CD4-positive, alpha-beta T cell treated with Interleukin-10 for 1 hour (primary cell): ENCODE results near the gene FLAD1.
"Not testable (repeated sequence)": the region's sequence is repeated elsewhere in the genome, so short reads cannot be mapped to it uniquely, and the experiment has no call there.

ENCODE experiments used
- DNase-seq: peaks from one replicate; pipeline ENCODE4 v3.0.0-alpha.2; 2020

Gene FLAD1

DNA sequence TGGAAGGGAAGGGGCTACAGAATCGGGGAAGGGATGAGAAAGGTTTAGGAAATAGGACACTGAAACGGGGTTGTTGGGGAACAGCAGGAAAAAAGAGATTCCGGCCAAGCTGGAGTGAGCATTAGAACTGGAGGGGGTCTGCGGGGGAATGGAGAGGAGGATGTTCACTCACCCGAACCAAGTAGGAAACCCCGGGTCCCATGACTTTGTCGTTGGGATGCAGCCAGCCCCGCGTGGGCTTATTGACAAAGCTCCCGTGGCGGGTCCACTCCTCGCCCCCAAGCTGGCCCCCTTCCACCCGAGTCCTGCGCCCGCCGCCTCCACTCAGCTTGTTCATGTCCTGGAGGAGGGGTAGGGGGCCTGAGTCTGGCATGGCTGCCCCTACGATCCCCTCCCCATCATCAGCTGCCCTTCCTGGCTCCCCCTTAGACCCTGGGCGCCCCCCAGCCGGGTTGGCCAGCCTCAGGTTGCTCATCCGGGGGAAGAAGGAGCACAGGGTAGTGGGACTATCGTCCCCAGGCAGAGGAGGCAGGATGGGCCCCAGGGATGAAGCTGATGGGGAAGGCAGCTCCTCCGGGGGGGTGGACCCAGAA is 13.2 kb upstream of the FLAD1 start:
- DNase-seq = no peak

DNA sequence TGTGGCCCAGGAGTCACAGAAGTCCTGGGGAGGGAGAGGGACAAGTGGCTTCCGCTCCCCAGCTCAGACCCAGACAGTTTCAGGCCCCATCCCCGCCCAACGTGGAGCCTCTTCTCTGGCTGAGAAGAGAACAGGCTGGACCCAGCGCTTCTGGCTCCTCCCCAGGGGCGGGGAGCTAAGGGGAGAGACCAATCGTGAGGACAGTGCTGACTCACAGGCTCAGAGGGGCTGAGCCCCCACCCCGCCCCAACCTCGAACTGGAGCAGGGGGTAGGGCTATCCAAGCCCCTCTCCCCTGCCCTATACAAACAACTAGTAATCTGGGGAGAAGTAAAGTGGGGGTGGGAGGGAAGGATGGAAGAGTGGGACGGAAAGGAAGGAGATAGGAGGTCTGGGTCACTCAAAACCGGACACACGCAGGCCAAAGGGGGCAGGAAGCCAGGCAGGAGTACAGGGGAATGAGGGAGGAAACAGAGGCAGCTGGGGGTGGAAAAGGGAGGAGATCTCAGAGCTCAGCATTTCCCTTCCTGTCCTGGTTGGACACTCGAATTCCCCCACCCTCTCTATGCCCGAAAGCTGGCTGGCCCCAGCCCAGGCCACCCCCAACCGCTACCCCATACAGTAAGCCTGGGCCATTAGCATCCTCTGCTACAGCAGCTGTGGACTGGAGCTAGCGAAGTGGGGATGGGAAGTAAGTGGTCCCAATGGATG is 12.4 kb upstream of the FLAD1 start, which contains the start of gene SHC1:
Gene SHC1, minus strand, starts transcription at position 117 of the 710 bp plus-strand sequence. CDS start 221 bp downstream, outside the sequence.
- no peak for DNase-seq

DNA sequence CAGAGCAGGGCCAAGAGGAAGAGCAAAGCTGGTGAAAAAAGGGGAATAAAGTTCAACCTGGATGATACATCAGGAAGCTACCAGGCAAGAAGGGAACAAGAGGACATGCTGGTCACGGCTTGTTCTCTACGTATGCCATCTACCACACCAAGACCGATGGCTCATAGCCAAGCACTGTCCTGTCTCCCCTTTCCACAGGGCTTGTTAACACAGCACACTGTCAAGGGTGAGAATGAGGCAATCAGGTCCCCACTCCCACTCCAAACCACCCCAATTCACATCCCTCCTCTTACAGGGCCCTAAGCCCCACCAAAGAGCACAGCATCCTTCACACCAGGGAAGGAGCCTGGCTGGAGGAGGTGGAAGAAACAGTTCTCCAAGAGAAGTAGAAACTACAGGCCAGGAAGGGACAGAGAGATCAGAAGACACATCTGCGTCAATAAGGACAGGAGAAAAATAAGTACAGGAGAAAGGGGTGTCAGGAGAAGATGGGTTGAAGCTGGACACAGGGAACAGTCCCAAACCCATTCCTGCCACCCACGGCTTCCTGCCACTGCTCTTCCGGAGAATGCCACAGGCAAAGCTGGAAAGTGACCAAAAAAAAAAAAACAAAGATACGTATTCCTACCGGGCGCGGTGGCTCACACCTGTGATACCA is 11.7 kb upstream of the FLAD1 start:
- no peak for DNase-seq

DNA sequence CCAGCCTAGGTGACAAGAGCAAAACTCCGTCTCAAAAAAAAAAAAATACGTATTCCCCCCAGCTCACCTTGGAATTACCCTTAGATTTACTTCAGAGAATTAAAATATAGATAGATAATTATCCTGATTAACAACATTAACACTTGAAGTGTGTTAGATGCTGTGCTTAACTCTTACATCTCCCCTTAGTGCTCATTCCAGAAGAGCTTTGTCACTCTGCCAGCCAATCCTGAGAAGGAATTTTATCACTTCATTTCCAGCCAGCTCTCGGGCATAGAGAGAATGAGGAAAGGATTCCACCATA is 11.0 kb upstream of the FLAD1 start:
- DNase-seq = no peak

DNA sequence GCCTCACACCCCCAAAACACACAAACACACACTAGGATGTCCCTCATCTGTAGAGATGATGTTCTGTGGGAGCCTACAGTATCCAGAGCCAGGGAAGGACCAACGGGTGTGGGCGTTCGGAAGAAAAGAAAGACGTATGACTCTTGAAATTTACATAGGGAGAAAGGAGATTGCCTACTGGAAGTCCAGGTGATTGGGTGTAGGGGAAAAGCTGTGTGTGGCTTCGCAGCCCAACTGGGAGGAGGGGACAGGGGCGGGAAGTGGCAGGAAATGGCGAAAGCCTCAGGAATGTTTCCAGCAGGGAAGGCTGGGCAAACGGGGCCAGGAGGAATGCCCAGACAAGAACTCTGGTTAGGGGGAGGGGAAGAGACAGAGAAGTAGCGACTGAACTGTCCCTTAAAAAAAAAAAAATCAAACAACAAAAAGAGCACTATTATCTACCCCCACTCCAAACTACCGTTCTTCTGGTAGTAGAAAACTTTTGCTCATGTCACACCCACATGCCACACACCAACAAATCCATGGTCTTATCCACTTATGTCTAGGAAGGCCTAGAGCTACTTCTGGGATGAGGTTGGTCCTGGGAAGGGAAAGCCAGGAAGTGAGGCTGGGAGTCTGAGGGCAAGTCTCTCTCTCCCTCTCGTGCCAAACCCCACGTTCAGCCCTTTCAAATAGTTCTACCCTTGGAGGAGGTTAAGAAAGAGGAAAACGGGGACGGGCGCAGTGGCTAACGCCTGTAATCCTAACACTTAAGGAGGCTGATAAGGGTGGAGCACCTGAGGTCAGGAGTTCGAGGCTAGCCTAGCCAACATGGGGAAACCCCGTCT is 10.4 kb upstream of the FLAD1 start:
- DNase-seq = no peak

DNA sequence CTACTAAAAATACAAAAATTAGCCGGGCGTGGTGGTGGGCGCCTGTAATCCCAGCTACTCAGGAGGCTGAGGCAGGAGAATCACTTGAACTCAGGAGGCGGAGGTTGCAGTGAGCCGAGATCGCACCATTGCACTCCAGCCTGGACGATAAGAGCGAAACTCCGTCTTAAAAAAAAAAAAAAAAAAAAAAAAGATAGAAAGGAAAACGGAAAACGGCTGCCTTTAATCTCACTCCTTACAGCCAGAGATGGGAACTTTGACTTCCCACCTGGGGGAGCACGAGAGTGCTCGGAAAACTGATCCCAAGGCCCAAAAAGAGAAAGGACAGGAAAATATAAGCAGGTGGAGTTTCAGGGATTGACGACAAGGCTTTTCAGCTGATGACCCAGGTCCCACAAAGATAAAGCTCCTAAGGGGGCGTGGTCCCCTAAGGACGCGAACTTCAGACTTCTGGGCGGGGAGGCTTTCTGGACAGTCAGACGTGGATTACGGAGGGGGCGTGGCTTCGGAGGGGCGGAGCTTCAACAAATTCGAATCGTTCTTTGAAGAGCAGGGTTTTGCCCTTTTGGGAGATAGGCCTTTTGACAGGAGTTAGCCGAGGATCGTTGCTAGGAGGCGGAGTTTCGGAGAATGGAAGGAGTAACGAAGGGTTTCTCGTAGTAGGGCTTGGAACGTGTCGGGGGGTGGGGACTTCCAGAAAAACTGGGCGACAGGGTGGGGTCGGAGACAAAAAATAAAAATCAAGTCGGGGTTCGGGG is 9.6 kb upstream of the FLAD1 start:
- peak; percentile 95 for DNase-seq

DNA sequence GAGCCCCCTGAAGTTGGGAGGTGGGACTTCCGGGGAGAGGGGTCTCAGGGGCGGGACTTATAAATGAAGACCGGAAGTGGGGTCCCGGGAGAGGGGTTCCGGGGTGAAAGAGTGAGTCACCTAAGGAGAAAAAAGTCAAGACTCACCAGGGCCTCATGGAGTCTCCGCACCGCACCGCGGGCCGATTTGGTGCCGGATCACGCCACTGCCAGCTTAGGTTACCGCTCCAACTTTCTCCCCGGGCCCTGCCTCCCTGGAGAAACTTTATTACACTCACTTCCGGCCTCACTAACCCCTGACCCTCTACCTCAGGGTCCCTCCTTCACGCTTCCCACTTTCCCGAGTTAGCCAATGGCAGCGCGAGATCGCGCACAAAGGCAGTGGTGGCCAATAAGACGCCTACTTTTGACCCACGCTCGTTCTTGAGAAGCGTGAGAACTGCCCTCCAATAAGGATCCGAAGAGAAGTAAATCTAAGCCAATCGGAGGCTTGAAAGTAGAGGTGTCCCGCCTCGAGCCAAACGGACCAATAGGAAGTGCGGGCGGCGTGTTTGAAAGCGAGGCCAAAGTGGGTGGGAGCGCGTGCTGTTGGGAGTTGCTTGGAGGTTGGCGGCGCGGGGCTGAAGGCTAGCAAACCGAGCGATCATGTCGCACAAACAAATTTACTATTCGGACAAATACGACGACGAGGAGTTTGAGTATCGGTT is 8.9 kb upstream of the FLAD1 start, which contains the start of gene CKS1B:
Gene CKS1B, plus strand, starts transcription at position 580 of the 706 bp plus-strand sequence. Its CDS starts 65 bp downstream, at position 645.
- DNase-seq = peak; percentile 99

DNA sequence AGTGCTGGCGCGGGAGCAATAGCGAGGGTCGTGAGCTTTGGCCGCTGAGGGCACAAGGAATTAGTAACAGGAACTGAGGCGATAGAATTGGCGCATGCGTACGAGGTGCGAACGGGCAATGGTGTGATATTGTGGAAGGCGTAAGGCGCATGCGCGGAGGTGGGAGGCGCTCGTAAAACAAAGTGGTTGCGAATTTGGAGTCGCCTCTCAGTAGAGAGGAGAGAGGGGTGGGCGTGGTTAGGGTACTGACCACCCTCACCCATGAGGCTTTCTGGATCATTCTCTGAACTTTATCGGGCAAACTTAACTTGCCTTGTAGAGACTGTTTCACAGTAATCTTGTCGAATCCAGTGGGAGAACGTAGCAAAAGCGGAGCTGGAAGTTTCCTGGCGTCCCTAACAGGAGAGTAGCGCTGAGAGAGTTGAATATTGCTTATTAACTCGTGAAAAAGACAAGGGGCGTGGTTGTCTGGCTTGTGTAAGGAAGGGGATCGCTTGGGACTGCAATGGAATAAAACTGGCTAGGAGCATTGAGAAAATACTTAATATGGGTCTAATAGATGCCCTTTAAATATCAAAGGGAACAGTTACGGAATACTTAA is 8.2 kb upstream of the FLAD1 start:
- peak; percentile 95 for DNase-seq

DNA sequence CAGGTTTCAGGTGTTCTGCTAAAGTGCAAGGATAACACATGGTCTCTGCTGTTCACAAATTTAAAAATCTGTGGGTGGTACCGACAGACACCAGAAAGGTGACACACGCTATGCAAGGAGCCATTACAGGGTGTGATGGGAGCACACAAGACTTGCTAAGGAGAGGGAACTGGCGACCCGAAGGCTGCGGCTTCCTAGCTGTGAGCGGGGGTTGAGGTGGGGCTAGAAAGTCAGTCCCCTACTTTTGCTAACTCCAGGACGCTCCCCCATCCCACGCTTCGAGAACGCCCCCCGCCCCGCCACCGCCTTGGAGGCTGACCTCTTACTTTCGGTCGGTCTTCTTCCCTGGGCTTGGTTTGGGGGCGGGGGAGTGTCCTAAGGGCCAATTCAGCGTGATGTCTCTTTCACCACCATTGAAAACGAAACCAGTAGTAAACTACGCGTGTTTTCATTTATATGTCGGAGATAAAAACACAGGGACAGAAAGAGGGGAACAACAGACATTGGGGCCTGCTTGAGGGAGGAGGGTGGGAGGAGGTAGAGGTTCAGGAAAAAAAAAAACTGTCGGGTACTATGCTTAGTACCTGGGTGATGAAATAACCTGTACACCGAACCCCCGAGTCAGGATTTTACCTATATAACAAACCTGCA is 7.6 kb upstream of the FLAD1 start:
- DNase-seq = peak; percentile 61

DNA sequence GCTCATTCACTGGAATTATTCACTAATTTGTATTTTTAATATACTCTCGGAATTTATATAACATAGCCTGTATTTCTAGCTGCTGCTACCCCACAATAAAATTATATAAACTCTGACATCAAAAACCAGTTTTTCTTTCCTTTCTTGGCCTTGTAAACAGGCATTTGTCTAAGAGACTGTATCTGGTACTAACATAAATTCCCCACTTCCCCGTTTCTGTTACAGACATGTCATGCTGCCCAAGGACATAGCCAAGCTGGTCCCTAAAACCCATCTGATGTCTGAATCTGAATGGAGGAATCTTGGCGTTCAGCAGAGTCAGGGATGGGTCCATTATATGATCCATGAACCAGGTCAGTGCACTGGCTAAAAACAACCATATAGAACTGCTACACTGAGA is 5.4 kb upstream of the FLAD1 start:
- DNase-seq = not testable (repeated sequence)

DNA sequence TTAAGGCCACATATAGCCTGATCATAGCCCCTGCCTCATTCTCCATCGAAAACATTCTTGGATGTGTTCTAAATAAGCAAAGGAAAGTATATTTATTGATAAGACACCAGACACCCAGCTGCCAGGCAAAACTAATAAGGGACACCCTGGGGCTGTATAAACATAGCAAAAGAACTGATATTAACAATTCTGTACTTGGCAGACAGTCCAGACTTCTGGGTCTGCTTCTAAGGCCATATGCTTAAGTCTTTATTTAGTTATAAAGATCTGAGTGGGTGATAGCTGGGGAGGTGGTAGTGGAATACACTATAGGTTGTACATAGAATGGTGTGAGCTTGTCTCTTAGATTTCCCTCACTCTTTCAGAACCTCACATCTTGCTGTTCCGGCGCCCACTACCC is 4.8 kb upstream of the FLAD1 start:
- DNase-seq = no peak

DNA sequence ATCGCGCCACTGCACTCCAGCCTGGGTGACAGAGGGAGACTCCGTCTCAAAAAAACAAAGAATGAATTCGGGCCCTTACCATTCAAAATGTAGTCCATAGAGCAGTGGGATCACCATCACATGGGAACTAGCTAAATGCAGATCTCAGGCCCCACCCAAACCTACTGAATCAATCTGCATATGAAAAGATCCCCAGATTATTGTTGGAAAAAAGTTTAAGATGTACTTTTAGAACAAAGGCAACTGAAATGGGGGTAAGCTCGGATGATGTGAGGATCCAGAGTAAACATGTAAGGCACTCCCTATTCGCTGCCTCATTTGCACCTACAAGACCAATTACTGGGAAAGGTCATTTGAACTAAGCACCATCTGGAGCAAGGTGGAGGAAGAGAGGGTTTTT is 803 bp upstream of the FLAD1 start:
- DNase-seq = no peak

DNA sequence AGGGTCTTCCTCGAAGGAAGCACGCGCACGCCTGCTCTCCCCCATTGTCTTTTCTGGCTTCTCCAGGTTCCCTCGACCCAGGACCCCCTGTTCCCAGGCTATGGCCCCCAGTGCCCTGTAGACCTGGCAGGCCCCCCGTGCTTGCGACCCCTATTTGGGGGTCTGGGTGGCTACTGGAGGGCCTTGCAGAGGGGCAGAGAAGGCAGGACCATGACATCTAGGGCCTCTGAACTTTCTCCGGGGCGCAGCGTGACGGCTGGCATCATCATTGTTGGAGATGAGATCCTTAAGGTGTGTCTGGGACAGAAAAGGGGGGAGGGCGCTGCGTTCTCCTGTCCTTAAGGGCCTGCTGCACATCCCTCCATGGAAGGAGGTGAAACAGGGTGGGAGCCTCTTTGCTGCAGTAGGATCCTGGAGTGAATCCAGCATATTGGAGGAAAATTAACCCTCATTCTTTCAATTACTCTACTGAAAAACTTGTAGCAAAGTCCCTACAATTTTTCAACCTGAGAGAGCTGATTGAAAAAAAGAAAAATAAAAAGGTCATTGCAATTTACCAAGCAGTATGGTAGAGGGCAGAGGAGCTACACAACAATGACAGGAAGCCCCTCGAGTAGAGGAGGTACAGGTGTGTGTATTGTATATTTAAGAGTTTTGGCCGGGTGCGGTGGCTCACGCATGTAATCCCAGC is 777 bp downstream of the FLAD1 start:
- no peak for DNase-seq

DNA sequence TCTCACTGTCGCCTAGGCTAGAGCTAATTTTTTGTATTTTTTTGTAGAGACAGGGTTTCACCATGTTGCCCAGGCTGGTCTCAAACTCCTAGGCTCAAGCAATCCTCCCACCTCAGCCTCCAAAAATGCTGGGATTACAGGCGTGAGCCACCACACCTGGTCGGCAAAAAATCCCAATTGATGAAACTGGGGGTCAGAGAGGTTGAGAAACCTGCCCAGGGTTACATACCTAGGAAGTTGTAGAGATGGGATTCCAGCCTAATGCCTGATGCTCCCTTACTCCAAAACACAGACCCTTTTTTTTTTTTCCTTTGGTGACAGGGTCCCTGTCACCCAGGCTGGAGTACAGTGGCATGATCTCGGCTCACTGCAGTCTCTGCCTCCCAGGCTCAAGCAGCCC is 3.6 kb downstream of the FLAD1 start:
- not testable (repeated sequence) for DNase-seq

DNA sequence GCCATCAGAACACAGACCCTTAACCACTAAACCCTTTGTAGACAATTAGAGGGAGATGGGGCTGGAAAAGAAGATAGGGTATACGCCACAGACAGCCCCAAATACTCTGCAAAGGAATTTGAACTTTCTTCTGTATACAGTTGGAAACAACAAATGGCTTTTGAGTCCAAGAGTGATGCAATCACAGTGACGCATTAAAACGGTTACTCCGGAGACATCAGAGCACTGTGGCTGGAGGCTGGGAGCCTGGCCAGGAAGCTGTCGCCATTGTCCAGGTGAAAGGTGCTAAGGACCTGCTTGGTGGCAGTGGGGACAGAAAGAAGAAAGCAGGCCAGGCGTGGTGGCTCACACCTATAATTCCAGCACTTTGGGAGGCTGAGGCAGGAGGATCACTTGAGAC is 4.2 kb downstream of the FLAD1 start:
- DNase-seq = no peak

DNA sequence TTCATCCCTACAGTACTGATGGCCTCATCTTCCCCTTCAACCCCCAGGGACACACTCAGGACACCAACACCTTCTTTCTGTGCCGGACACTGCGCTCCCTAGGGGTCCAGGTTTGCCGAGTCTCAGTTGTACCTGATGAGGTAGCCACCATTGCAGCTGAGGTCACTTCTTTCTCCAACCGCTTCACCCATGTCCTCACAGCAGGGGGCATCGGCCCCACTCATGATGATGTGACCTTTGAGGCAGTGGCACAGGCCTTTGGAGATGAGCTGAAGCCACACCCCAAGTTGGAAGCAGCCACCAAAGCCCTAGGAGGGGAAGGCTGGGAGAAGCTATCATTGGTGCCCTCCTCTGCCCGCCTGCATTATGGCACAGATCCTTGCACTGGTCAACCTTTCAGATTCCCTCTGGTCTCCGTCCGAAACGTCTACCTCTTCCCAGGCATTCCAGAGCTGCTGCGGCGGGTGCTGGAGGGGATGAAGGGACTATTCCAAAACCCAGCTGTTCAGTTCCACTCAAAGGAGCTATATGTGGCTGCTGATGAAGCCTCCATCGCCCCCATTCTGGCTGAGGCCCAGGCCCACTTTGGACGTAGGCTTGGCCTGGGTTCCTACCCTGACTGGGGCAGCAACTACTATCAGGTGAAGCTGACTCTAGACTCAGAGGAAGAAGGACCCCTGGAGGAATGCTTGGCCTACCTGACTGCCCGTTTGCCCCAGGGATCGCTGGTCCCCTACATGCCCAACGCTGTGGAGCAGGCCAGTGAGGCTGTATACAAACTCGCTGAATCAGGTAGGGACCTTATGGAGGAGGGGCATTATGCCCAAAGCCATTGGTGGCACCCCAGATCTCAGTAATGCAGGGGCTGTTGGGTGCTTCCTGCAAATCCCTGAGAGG is 5.2 kb downstream of the FLAD1 start:
- no peak for DNase-seq

DNA sequence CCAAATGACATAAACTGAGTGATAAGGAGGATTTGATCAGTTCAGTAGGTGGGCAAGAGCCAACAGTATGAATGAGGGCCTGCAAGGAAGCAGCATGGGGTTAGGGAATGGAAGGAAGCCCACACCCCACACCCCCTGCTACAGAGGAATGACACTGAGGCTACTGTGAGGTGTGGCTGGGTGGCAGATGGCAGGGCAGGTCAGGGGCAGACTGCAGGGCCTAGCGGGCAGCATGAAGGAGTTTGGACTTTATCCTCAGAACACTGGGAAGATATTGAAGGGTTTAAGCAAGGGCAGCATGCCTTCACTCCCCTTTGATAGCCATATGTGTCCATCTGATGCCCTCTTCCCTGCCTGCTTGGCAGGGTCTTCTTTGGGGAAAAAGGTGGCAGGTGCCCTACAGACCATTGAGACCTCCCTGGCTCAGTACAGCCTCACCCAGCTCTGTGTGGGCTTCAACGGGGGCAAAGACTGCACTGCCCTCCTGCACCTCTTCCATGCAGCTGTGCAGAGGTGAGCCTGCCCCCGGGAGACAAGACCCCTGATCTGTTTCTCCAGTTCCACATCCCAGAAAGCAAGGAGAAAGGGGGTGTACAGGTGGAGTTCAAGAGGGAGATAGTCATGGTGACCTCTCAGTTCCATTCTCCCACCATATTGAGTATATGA is 6.2 kb downstream of the FLAD1 start:
- no peak for DNase-seq

DNA sequence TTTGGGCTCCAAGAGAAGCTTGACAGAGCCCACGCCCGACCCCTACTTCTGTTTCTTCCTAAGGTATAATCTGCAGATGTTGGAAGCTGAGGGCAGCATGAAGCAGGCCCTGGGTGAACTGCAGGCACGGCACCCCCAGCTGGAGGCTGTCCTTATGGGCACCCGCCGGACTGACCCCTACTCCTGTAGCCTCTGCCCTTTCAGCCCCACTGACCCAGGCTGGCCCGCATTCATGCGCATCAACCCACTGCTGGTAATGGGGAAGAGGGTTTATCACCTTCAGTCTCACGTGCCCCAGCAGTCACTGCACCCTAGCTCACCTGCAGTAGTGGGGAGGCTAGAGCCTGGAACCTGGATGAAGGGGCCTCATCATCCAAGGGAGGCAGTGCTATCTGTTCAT is 7.1 kb downstream of the FLAD1 start:
- no peak for DNase-seq
